SK-N-SH treated with all-trans-retinoic acid at 6 μM for 48 hours (cell line): ENCODE data around the gene ITM2C.

Experiments used
- ATAC-seq: fragments of 200-7000 bp; cut with Tn5 transposase; 3 replicates; pipeline ENCODE4 v1.9.1; 2020; ENCODE audit warnings: mild to moderate bottlenecking, moderate library complexity
- ARNTL ChIP-seq: fragments of 450-650 bp; formaldehyde crosslinking; IDR thresholded peaks from 2 replicates; pipeline ENCODE4 v1.5.0; 2020; ENCODE audit warnings: low read depth, mild to moderate bottlenecking, moderate library complexity, borderline replicate concordance
- BACH2 ChIP-seq: fragments of 250-450 bp; sonication (Bioruptor Pico); IDR thresholded peaks from 2 replicates; pipeline ENCODE4 v1.9.0; 2021; ENCODE audit warnings: mild to moderate bottlenecking, borderline replicate concordance
- CREB5 ChIP-seq: fragments of 250-450 bp; sonication (Bioruptor Pico); IDR thresholded peaks from 2 replicates; pipeline ENCODE4 v1.5.1; 2020; ENCODE audit warnings: low read depth, mild to moderate bottlenecking, moderate library complexity
- CSDC2 ChIP-seq: fragments of 250-450 bp; sonication (Bioruptor Pico); IDR thresholded peaks from 2 replicates; pipeline ENCODE4 v1.5.0; 2020; ENCODE audit warnings: mild to moderate bottlenecking, moderate library complexity
- CSRNP3 ChIP-seq: fragments of 250-450 bp; sonication (Bioruptor Pico); IDR thresholded peaks from 2 replicates; pipeline ENCODE4 v1.5.1; 2021; ENCODE audit warnings: mild to moderate bottlenecking, moderate library complexity
- ESRRG ChIP-seq: fragments of 250-450 bp; sonication (Bioruptor Pico); IDR thresholded peaks from 2 replicates; pipeline ENCODE4 v1.6.1; 2021; ENCODE audit warnings: mild to moderate bottlenecking
- GLIS3 ChIP-seq: fragments of 250-450 bp; sonication (Bioruptor Pico); IDR thresholded peaks from 2 replicates; pipeline ENCODE4 v1.5.0; 2020; ENCODE audit warnings: mild to moderate bottlenecking, moderate library complexity
- ISL1 ChIP-seq: fragments of 250-450 bp; sonication (Bioruptor Pico); IDR thresholded peaks from 2 replicates; pipeline ENCODE4 v2.1.2; 2022; ENCODE audit warnings: mild to moderate bottlenecking, moderate library complexity
- OSR1 ChIP-seq: fragments of 250-450 bp; sonication (Bioruptor Pico); IDR thresholded peaks from 2 replicates; pipeline ENCODE4 v1.8.0; 2022; ENCODE audit warnings: moderate library complexity, mild to moderate bottlenecking, inconsistent platforms
- PATZ1 ChIP-seq: fragments of 250-450 bp; sonication (Bioruptor Pico); IDR thresholded peaks from 2 replicates; pipeline ENCODE4 v1.8.0; 2020; ENCODE audit warnings: mild to moderate bottlenecking, moderate library complexity, borderline replicate concordance
- POU6F1 ChIP-seq: fragments of 250-450 bp; sonication (Bioruptor Pico); IDR thresholded peaks from 2 replicates; pipeline ENCODE4 v1.8.0; 2021; ENCODE audit warnings: low read depth, mild to moderate bottlenecking, moderate library complexity, borderline replicate concordance
- PPARA ChIP-seq: fragments of 250-450 bp; sonication (Bioruptor Pico); IDR thresholded peaks from 2 replicates; pipeline ENCODE4 v1.5.0; 2020; ENCODE audit warnings: mild to moderate bottlenecking, borderline replicate concordance
- RARB ChIP-seq: fragments of 250-450 bp; sonication (Bioruptor Pico); IDR thresholded peaks from 2 replicates; pipeline ENCODE4 v1.8.0; 2021; ENCODE audit warnings: mild to moderate bottlenecking, moderate library complexity
- SNAI2 ChIP-seq: fragments of 250-450 bp; sonication (Bioruptor Pico); IDR thresholded peaks from 2 replicates; pipeline ENCODE4 v1.5.0; 2020; ENCODE audit warnings: mild to moderate bottlenecking, moderate library complexity
- TCF4 ChIP-seq: fragments of 250-450 bp; sonication (Bioruptor Pico); IDR thresholded peaks from 2 replicates; pipeline ENCODE4 v1.8.0; 2021; ENCODE audit warnings: mild to moderate bottlenecking, moderate library complexity, borderline replicate concordance
- TOX ChIP-seq: fragments of 250-450 bp; sonication (Bioruptor Pico); IDR thresholded peaks from 2 replicates; pipeline ENCODE4 v1.8.0; 2021; ENCODE audit warnings: mild to moderate bottlenecking, moderate library complexity, borderline replicate concordance
- TSHZ2 ChIP-seq: fragments of 250-450 bp; sonication (Bioruptor Pico); IDR thresholded peaks from 2 replicates; pipeline ENCODE4 v1.5.0; 2020; ENCODE audit warnings: mild to moderate bottlenecking, moderate library complexity
- ZFP3 ChIP-seq: fragments of 250-450 bp; sonication (Bioruptor Pico); IDR thresholded peaks from 2 replicates; pipeline ENCODE4 v1.5.0; 2020; ENCODE audit warnings: mild to moderate bottlenecking, moderate library complexity
- ZFP30 ChIP-seq: fragments of 450-650 bp; formaldehyde crosslinking; IDR thresholded peaks from 2 replicates; pipeline ENCODE4 v1.5.0; 2022; ENCODE audit warnings: mild to moderate bottlenecking, moderate library complexity
- ZNF70 ChIP-seq: fragments of 450-650 bp; formaldehyde crosslinking; IDR thresholded peaks from 2 replicates; pipeline ENCODE4 v1.5.0; 2020; ENCODE audit warnings: mild to moderate bottlenecking, moderate library complexity
- ZNF8 ChIP-seq: fragments of 450-650 bp; formaldehyde crosslinking; IDR thresholded peaks from 2 replicates; pipeline ENCODE4 v1.5.0; 2020; ENCODE audit warnings: mild to moderate bottlenecking, moderate library complexity

Gene ITM2C

GRCh38 chr2:230891064-230891463, 26.3 kb downstream of the ITM2C start:
- TF ChIP-seq CSDC2 (CRISPR knock-in tag) (no peak), POU6F1 (no peak), TOX (no peak), ZNF8 (CRISPR knock-in tag) (no peak), GLIS3 (no peak), RARB (CRISPR knock-in tag) (no peak)

GRCh38 chr2:230891509-230891908, 26.8 kb downstream of the ITM2C start:
- ATAC-seq: no peak
- no peak for TF ChIP-seq ZFP3 (CRISPR knock-in tag)
- TF ChIP-seq, all 23 proteins: peak for 0

More at GRCh38 chr2:230891064-230891463, 26.3 kb downstream of the ITM2C start:
- no peak for ATAC-seq

GRCh38 chr2:230893338-230893737, 28.6 kb downstream of the ITM2C start:
- no peak for ATAC-seq
- TF ChIP-seq PATZ1 (CRISPR knock-in tag): no peak

- TF ChIP-seq TOX: no peak
- no peak for TF ChIP-seq GLIS3
- TF ChIP-seq ARNTL (CRISPR knock-in tag): no peak
- TF ChIP-seq BACH2 (CRISPR knock-in tag): no peak
- no peak for TF ChIP-seq TCF4 (CRISPR knock-in tag)
- TF ChIP-seq OSR1 (CRISPR knock-in tag): no peak
- no peak for TF ChIP-seq ZFP30
- TF ChIP-seq PPARA (CRISPR knock-in tag): no peak
- TF ChIP-seq ISL1: no peak
- TF ChIP-seq CSDC2 (CRISPR knock-in tag): no peak
- no peak for TF ChIP-seq ZFP3 (CRISPR knock-in tag)
- TF ChIP-seq, all 23 proteins: peak for 0
- ATAC-seq: no peak
Observed at GRCh38 chr2:230893841-230894781, 29.4 kb downstream of the ITM2C start.

- ATAC-seq: no peak
- TF ChIP-seq CSRNP3 (CRISPR knock-in tag): no peak
- no peak for TF ChIP-seq GLIS3
- no peak for TF ChIP-seq ZFP3 (CRISPR knock-in tag)
- no peak for TF ChIP-seq ZFP30
- TF ChIP-seq ISL1: no peak
- no peak for TF ChIP-seq RARB (CRISPR knock-in tag)
- TF ChIP-seq TCF4 (CRISPR knock-in tag): no peak
- no peak for TF ChIP-seq OSR1 (CRISPR knock-in tag)
- TF ChIP-seq TSHZ2 (CRISPR knock-in tag): no peak
- TF ChIP-seq ESRRG (CRISPR knock-in tag): no peak
- TF ChIP-seq PATZ1 (CRISPR knock-in tag): no peak
- TF ChIP-seq CREB5 (CRISPR knock-in tag): no peak
- TF ChIP-seq ZNF70 (CRISPR knock-in tag): no peak
- TF ChIP-seq CSDC2 (CRISPR knock-in tag): no peak
- TF ChIP-seq ZNF8 (CRISPR knock-in tag): no peak
- no peak for TF ChIP-seq SNAI2 (CRISPR knock-in tag)
- no peak for TF ChIP-seq TOX
Observed at GRCh38 chr2:230895536-230896345, 31.0 kb downstream of the ITM2C start.
